ENCODE results near the gene LCLAT1.

DNA sequence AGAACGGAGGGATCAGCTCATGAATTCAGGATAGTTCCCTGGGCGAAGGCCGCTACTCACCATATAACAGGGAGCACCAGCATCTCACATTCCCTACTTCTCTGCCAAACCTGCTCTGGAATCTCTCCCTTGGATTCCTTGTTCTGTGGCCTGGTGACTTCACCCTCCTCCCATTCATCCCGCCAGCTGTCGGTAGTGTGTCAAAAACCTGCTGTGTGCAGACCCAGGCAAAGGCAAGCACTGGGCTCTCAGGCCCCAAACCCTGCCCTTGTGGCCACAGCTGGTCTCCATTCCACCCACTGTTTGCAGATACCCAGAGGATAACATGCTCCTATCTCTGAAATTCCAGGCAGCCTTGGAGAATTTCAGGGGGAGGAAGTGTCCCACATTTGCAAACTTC is 208.6 kb downstream of the LCLAT1 start:
- TF ChIP-seq, protein P1, sequence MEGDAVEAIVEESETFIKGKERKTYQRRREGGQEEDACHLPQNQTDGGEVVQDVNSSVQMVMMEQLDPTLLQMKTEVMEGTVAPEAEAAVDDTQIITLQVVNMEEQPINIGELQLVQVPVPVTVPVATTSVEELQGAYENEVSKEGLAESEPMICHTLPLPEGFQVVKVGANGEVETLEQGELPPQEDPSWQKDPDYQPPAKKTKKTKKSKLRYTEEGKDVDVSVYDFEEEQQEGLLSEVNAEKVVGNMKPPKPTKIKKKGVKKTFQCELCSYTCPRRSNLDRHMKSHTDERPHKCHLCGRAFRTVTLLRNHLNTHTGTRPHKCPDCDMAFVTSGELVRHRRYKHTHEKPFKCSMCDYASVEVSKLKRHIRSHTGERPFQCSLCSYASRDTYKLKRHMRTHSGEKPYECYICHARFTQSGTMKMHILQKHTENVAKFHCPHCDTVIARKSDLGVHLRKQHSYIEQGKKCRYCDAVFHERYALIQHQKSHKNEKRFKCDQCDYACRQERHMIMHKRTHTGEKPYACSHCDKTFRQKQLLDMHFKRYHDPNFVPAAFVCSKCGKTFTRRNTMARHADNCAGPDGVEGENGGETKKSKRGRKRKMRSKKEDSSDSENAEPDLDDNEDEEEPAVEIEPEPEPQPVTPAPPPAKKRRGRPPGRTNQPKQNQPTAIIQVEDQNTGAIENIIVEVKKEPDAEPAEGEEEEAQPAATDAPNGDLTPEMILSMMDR (IDR thresholded peaks at IDR 0.05; ENCODE audit: low read depth, low read length, missing input control) = no peak
- TF ChIP-seq JUND (IDR thresholded peaks at IDR 0.05) (no peak), RAD21 (IDR thresholded peaks at IDR 0.05) (no peak), NR2F2 (IDR thresholded peaks at IDR 0.05) (no peak), YY1 (IDR thresholded peaks at IDR 0.05) (no peak), RXRA (IDR thresholded peaks at IDR 0.05) (no peak), TAF1 (conservative IDR thresholded peaks at IDR 0.05) (no peak)
- TF ChIP-seq, protein P2, sequence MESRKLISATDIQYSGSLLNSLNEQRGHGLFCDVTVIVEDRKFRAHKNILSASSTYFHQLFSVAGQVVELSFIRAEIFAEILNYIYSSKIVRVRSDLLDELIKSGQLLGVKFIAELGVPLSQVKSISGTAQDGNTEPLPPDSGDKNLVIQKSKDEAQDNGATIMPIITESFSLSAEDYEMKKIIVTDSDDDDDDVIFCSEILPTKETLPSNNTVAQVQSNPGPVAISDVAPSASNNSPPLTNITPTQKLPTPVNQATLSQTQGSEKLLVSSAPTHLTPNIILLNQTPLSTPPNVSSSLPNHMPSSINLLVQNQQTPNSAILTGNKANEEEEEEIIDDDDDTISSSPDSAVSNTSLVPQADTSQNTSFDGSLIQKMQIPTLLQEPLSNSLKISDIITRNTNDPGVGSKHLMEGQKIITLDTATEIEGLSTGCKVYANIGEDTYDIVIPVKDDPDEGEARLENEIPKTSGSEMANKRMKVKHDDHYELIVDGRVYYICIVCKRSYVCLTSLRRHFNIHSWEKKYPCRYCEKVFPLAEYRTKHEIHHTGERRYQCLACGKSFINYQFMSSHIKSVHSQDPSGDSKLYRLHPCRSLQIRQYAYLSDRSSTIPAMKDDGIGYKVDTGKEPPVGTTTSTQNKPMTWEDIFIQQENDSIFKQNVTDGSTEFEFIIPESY (IDR thresholded peaks at IDR 0.05) = no peak
- TF ChIP-seq, protein P3, sequence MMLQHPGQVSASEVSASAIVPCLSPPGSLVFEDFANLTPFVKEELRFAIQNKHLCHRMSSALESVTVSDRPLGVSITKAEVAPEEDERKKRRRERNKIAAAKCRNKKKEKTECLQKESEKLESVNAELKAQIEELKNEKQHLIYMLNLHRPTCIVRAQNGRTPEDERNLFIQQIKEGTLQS (IDR thresholded peaks at IDR 0.05) = no peak
- TF ChIP-seq, protein P4, sequence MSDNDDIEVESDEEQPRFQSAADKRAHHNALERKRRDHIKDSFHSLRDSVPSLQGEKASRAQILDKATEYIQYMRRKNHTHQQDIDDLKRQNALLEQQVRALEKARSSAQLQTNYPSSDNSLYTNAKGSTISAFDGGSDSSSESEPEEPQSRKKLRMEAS (IDR thresholded peaks at IDR 0.05) = no peak
- TF ChIP-seq, protein P5, sequence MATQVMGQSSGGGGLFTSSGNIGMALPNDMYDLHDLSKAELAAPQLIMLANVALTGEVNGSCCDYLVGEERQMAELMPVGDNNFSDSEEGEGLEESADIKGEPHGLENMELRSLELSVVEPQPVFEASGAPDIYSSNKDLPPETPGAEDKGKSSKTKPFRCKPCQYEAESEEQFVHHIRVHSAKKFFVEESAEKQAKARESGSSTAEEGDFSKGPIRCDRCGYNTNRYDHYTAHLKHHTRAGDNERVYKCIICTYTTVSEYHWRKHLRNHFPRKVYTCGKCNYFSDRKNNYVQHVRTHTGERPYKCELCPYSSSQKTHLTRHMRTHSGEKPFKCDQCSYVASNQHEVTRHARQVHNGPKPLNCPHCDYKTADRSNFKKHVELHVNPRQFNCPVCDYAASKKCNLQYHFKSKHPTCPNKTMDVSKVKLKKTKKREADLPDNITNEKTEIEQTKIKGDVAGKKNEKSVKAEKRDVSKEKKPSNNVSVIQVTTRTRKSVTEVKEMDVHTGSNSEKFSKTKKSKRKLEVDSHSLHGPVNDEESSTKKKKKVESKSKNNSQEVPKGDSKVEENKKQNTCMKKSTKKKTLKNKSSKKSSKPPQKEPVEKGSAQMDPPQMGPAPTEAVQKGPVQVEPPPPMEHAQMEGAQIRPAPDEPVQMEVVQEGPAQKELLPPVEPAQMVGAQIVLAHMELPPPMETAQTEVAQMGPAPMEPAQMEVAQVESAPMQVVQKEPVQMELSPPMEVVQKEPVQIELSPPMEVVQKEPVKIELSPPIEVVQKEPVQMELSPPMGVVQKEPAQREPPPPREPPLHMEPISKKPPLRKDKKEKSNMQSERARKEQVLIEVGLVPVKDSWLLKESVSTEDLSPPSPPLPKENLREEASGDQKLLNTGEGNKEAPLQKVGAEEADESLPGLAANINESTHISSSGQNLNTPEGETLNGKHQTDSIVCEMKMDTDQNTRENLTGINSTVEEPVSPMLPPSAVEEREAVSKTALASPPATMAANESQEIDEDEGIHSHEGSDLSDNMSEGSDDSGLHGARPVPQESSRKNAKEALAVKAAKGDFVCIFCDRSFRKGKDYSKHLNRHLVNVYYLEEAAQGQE (IDR thresholded peaks at IDR 0.05) = no peak
